Activated CD4-positive, CD25-positive, alpha-beta regulatory T cell treated with anti-CD3 and anti-CD28 coated beads, Interleukin-2, amount 50 U/mL, for 72 hours (primary cell): ENCODE results near the gene USP46.

Experiments used
- DNase-seq: peaks from one replicate; pipeline ENCODE4 v3.0.0; 2021

USP46 gene

GRCh38 chr4:52566136-52567031, 92.7 kb downstream of the USP46 start:
- no peak for DNase-seq

- no peak for DNase-seq
These were observed 98.2 kb downstream of the USP46 start for GRCh38 chr4:52560844-52561280.

- no peak for DNase-seq
These were observed 103.8 kb downstream of the USP46 start for GRCh38 chr4:52555356-52555716.

GRCh38 chr4:52554612-52555355, 104.3 kb downstream of the USP46 start:
- no peak for DNase-seq

GRCh38 chr4:52552778-52553177, 106.3 kb downstream of the USP46 start:
- no peak for DNase-seq

GRCh38 chr4:52551487-52551886, 107.6 kb downstream of the USP46 start:
- DNase-seq = no peak

- no peak for DNase-seq
These were observed 108.9 kb downstream of the USP46 start for GRCh38 chr4:52550186-52550585.

- DNase-seq = no peak
These were observed 110.1 kb downstream of the USP46 start for GRCh38 chr4:52548818-52549570.

GRCh38 chr4:52546449-52546848, 112.7 kb downstream of the USP46 start:
- DNase-seq = no peak

- DNase-seq = peak; percentile 62
These were observed 113.7 kb downstream of the USP46 start for GRCh38 chr4:52545099-52546069.
